ENCODE measurements around the gene ACVR1. TPM values are rescaled to one million over a fixed set of nuclear protein-coding genes. Genes with fewer than 3 reads are reported as not detected.
A peak's percentile ranks its signal among the peaks of the same experiment; 100 is the strongest.

The ACVR1 gene
- total RNA-seq, 1 donor from 2014 or later = 6.9 TPM

DNA sequence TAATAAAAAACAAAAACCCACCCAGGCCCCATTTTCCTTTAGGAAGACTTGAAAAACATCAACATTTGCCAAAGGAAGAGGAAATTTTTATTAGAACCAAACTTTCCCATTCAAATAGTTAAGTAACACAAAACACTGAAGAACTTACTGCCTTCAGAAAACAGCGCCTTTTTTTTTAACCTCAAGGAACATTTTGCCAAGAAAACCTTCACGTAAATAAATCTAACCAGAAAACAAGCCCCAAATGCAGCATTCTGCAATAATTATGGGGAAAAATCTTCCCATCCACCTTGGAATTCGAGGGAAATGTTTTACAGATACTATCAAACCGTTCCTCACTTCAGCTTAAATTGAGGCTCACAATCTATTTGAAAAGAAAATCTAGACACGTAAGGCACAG lies 56.4 kb downstream of the ACVR1 start:
- TF ChIP-seq, protein P1, sequence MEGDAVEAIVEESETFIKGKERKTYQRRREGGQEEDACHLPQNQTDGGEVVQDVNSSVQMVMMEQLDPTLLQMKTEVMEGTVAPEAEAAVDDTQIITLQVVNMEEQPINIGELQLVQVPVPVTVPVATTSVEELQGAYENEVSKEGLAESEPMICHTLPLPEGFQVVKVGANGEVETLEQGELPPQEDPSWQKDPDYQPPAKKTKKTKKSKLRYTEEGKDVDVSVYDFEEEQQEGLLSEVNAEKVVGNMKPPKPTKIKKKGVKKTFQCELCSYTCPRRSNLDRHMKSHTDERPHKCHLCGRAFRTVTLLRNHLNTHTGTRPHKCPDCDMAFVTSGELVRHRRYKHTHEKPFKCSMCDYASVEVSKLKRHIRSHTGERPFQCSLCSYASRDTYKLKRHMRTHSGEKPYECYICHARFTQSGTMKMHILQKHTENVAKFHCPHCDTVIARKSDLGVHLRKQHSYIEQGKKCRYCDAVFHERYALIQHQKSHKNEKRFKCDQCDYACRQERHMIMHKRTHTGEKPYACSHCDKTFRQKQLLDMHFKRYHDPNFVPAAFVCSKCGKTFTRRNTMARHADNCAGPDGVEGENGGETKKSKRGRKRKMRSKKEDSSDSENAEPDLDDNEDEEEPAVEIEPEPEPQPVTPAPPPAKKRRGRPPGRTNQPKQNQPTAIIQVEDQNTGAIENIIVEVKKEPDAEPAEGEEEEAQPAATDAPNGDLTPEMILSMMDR (IDR thresholded peaks at IDR 0.05) = no peak
- Histone ChIP-seq H3K27ac (peak overlapping the region; percentile 52 to 57), H3K9me3 (no peaks in the 10 kb centered on the region), H3K36me3 (peaks cover 5 to 18% of the 10 kb centered on the region in 2 donors), H3K4me3 (no peak overlapping the region), H3K4me1 (peaks cover 3 to 16% of the 10 kb centered on the region in 2 donors), H3K27me3 (no peaks in the 10 kb centered on the region)
- no peak for DNase-seq (ENCODE audit: low spot score in 2 of 2)
- intact Hi-C loops (cut with DNase I) = no loop called here

DNA sequence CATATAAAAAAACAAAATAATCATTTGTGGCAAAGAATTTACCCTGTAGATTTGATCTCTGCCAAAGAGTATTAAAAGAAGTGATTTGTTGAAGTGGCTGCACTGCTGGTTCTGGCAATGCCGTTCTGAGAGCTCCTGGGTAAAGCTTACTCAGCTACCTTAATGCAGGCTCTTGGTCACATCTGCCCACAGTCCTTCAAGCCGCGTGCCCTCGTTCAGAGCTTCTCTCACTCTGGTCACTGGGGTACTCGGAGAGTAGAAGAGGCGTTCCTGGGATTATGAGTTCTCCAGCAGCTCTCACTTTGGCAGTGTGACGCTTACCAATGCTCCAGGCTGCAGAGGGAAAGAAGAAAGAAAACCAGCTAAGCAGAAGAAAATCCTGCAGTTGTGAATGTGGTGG lies 57.9 kb downstream of the ACVR1 start:
- Histone ChIP-seq H3K4me1 (peaks cover 3 to 16% of the 10 kb centered on the region in 2 donors), H3K27me3 (no peaks in the 10 kb centered on the region), H3K36me3 (peaks cover 5 to 18% of the 10 kb centered on the region in 2 donors), H3K27ac (no peak overlapping the region), H3K4me3 (no peak overlapping the region), H3K9me3 (no peaks in the 10 kb centered on the region)
- intact Hi-C loops (cut with DNase I) = no loop called here
- TF ChIP-seq, protein P1 (IDR thresholded peaks at IDR 0.05) = no peak
- DNase-seq (ENCODE audit: low spot score in 2 of 2) = no peak

DNA sequence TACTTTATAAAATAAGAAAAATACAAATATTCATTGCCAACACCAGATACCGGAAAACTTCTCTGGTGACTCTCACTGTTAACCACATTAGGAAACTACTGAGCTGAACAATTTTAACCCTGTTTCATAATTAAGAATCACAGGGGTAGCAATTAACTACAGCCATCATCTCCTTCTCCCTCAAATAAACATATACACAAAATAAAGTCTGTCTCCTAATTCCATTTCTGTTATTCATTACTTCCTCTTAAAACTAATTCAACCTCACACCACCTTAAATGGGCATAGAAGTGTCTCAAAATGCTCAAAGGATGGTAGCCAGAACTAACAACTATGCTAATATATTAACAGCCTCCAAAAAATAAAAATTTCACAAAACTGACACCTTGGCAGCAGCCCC lies 60.7 kb downstream of the ACVR1 start:
- DNase-seq (ENCODE audit: low spot score in 2 of 2) = no peak
- H3K9me3 ChIP-seq = no peaks in the 10 kb centered on the region
- H3K4me3 ChIP-seq = no peak overlapping the region
- TF ChIP-seq, protein P1 (IDR thresholded peaks at IDR 0.05) = no peak
- peaks cover 0 to 10% of the 10 kb centered on the region in 2 donors for H3K4me1 ChIP-seq
- no peaks in the 10 kb centered on the region for H3K27me3 ChIP-seq
- H3K27ac ChIP-seq = peak overlapping the region; percentile 41 to 53
- peaks cover 5 to 18% of the 10 kb centered on the region in 2 donors for H3K36me3 ChIP-seq
- intact Hi-C loops (cut with DNase I) = no loop called here

DNA sequence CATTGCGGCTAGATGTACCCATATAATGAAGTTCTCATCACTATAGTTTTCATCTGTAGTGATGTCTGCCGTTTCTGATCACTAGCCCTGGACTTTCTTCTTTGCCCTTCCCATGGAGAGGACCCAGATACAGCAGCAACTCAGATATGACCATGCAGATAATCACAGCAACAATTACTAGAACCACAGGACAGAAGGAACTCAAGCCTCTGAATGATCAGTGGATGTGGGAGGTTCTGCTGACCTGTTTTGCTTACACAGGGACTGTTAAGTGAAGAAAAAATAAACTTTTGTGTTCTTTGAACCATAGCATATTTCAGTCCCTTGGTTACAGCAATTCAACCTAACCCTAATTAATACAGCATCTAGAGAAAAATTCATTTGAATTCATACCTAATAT lies 62.7 kb downstream of the ACVR1 start:
- DNase-seq (ENCODE audit: low spot score in 2 of 2) = no peak
- intact Hi-C loops (cut with DNase I) = no loop called here
- H3K27ac ChIP-seq = no peak overlapping the region
- H3K4me3 ChIP-seq = no peak overlapping the region
- no peaks in the 10 kb centered on the region for H3K27me3 ChIP-seq
- TF ChIP-seq, protein P1 (IDR thresholded peaks at IDR 0.05) = no peak
- H3K36me3 ChIP-seq = peaks cover 5 to 17% of the 10 kb centered on the region in 2 donors
- H3K4me1 ChIP-seq = peaks cover 0 to 10% of the 10 kb centered on the region in 2 donors
- H3K9me3 ChIP-seq = no peaks in the 10 kb centered on the region

DNA sequence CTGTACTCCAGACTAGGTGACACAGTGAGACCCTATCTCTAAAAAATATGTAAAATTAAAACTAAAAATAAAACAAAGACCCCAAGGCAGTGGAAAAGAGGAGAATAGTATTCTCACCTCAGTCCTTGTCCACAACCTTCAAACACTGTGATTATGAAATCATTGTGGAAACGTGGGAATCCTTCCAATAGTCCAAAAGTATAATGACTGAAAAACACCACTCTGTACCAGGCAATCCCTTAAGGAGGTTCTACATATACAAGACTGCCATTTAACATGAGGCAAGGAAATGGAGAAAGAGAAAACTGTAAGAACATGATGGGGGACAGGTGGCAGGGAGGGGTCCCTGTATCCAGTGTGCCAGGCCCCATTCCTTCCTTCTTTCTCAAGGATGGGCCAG lies 66.1 kb downstream of the ACVR1 start:
- no peaks in the 10 kb centered on the region for H3K9me3 ChIP-seq
- H3K36me3 ChIP-seq = no peaks in the 10 kb centered on the region
- H3K4me1 ChIP-seq = peaks cover 0 to 5% of the 10 kb centered on the region in 2 donors
- no peak overlapping the region for H3K4me3 ChIP-seq
- TF ChIP-seq, protein P1 (IDR thresholded peaks at IDR 0.05) = no peak
- peak overlapping the region in 1 of 2 donors; percentile 19 for H3K27ac ChIP-seq
- H3K27me3 ChIP-seq = no peaks in the 10 kb centered on the region
- intact Hi-C loops (cut with DNase I) = no loop called here
- no peak for DNase-seq (ENCODE audit: low spot score in 2 of 2)

DNA sequence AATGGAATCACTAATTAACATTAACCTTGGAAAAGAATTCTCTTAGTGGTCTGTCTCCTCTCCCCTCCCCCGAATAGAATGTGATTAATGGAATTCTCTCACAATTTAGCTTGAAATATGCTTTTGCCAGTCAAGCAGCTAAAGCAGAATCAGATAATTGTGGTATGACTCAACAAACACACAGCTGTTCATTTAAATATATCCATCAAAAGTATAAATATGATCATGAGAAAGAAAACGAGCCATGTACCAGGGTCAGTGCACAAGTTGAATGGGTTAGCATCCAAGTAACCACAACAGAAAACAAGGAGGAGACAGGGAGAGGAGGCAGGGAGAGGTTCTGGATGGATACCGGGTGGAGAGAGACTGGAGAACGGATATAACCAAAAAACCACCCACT lies 66.9 kb downstream of the ACVR1 start:
- intact Hi-C loops (cut with DNase I) = no loop called here
- H3K9me3 ChIP-seq = no peaks in the 10 kb centered on the region
- TF ChIP-seq, protein P1 (IDR thresholded peaks at IDR 0.05) = no peak
- no peak overlapping the region for H3K4me3 ChIP-seq
- H3K36me3 ChIP-seq = no peaks in the 10 kb centered on the region
- H3K27me3 ChIP-seq = no peaks in the 10 kb centered on the region
- H3K4me1 ChIP-seq = peaks cover 0 to 5% of the 10 kb centered on the region in 2 donors
- DNase-seq (ENCODE audit: low spot score in 2 of 2) = no peak
- no peak overlapping the region for H3K27ac ChIP-seq
